ENCODE data around the gene PHLDB2. TPM values are rescaled to one million over a fixed set of nuclear protein-coding genes. Genes with fewer than 3 reads are reported as not detected.
"Not testable (repeated sequence)": the region's sequence is repeated elsewhere in the genome, so short reads cannot be mapped to it uniquely, and the experiment has no call there.

The PHLDB2 gene
- total RNA-seq = 127 TPM
- long read RNA-seq, partial matches to known transcripts = 6 of 13 reads
- long read RNA-seq, other reads (novel, unspliced or antisense) = 7 of 13 reads

GRCh38 chr3:111859061-111859973 lies at the start of gene PHLDB2:
Gene PHLDB2 (plus strand): TSS chr3:111859265. CDS start chr3:111884078, 24,813 bp downstream.
- DNase-seq (ENCODE audit: missing footprints) = peak; percentile 90
- peak; percentile 91 for ATAC-seq
- intact Hi-C loops (cut with DNase I) = loop anchor here (5.0 kb wide), 1 partner anchor 57 kb away; no protein-coding TSS in a partner anchor

GRCh38 chr3:111810909-111811308 lies 48.2 kb upstream of the PHLDB2 start:
- intact Hi-C loops (cut with DNase I) = no loop called here
- ATAC-seq (no peak), DNase-seq (ENCODE audit: missing footprints) (no peak)

- intact Hi-C loops (cut with DNase I) = no loop called here
- no peak for ATAC-seq
- no peak for DNase-seq (ENCODE audit: missing footprints)
Measured at GRCh38 chr3:111811811-111812210, 47.3 kb upstream of the PHLDB2 start.

- ATAC-seq = no peak
Measured at GRCh38 chr3:111812701-111813100, 46.4 kb upstream of the PHLDB2 start.

GRCh38 chr3:111813441-111813840 lies 45.6 kb upstream of the PHLDB2 start:
- ATAC-seq = no peak
- DNase-seq (ENCODE audit: missing footprints) = no peak
- intact Hi-C loops (cut with DNase I) = no loop called here

More at GRCh38 chr3:111812701-111813100, 46.4 kb upstream of the PHLDB2 start:
- no peak for DNase-seq (ENCODE audit: missing footprints)
- intact Hi-C loops (cut with DNase I) = no loop called here

GRCh38 chr3:111813979-111814378 lies 45.1 kb upstream of the PHLDB2 start:
- intact Hi-C loops (cut with DNase I) = no loop called here
- DNase-seq (ENCODE audit: missing footprints) = no peak
- ATAC-seq = no peak

- intact Hi-C loops (cut with DNase I); ATAC-seq; DNase-seq (ENCODE audit: missing footprints): not testable (repeated sequence)
Measured at GRCh38 chr3:111816771-111817170, 42.3 kb upstream of the PHLDB2 start.

GRCh38 chr3:111819927-111820326 lies 39.1 kb upstream of the PHLDB2 start:
- ATAC-seq = no peak
- no peak for DNase-seq (ENCODE audit: missing footprints)
- intact Hi-C loops (cut with DNase I) = loop anchor here (2.0 to 5.0 kb wide), 2 partner anchors 42 to 81 kb away; no protein-coding TSS in a partner anchor

- intact Hi-C loops (cut with DNase I) = loop anchor here (2.0 to 5.0 kb wide), 2 partner anchors 42 to 82 kb away; no protein-coding TSS in a partner anchor
- ATAC-seq (peak; percentile 89), DNase-seq (ENCODE audit: missing footprints) (no peak)
Measured at GRCh38 chr3:111820651-111821050, 38.4 kb upstream of the PHLDB2 start.

- intact Hi-C loops (cut with DNase I) = loop anchor here (2.0 to 5.0 kb wide), 2 partner anchors 40 to 83 kb away; no protein-coding TSS in a partner anchor
- ATAC-seq = no peak
- no peak for DNase-seq (ENCODE audit: missing footprints)
Measured at GRCh38 chr3:111821891-111822290, 37.2 kb upstream of the PHLDB2 start.

GRCh38 chr3:111822804-111823203 lies 36.3 kb upstream of the PHLDB2 start:
- DNase-seq (ENCODE audit: missing footprints) (no peak), ATAC-seq (no peak)
- intact Hi-C loops (cut with DNase I) = loop anchor here (5.0 kb wide), 1 partner anchor 39 kb away; no protein-coding TSS in a partner anchor

- intact Hi-C loops (cut with DNase I) = loop anchor here (5.0 kb wide), 1 partner anchor 39 kb away; no protein-coding TSS in a partner anchor
- no peak for DNase-seq (ENCODE audit: missing footprints)
- no peak for ATAC-seq
Measured at GRCh38 chr3:111823341-111823855, 35.7 kb upstream of the PHLDB2 start.

GRCh38 chr3:111824351-111824750 lies 34.7 kb upstream of the PHLDB2 start:
- intact Hi-C loops (cut with DNase I) = loop anchor here (5.0 kb wide), 1 partner anchor 38 kb away; no protein-coding TSS in a partner anchor
- DNase-seq (ENCODE audit: missing footprints) = no peak
- ATAC-seq = no peak

GRCh38 chr3:111827871-111828270 lies 31.2 kb upstream of the PHLDB2 start:
- DNase-seq (ENCODE audit: missing footprints) (no peak), ATAC-seq (no peak)
- intact Hi-C loops (cut with DNase I) = no loop called here

- DNase-seq (ENCODE audit: missing footprints) = no peak
- no peak for ATAC-seq
- intact Hi-C loops (cut with DNase I) = no loop called here
Measured at GRCh38 chr3:111828530-111828929, 30.5 kb upstream of the PHLDB2 start.

- ATAC-seq = no peak
- intact Hi-C loops (cut with DNase I) = no loop called here
Measured at GRCh38 chr3:111829023-111829422, 30.0 kb upstream of the PHLDB2 start.

GRCh38 chr3:111831840-111832239 lies 27.2 kb upstream of the PHLDB2 start:
- intact Hi-C loops (cut with DNase I) = no loop called here
- no peak for ATAC-seq
- no peak for DNase-seq (ENCODE audit: missing footprints)

More at GRCh38 chr3:111829023-111829422, 30.0 kb upstream of the PHLDB2 start:
- no peak for DNase-seq (ENCODE audit: missing footprints)

- intact Hi-C loops (cut with DNase I) = no loop called here
- ATAC-seq (no peak), DNase-seq (ENCODE audit: missing footprints) (no peak)
Measured at GRCh38 chr3:111837112-111837511, 22.0 kb upstream of the PHLDB2 start.

GRCh38 chr3:111838133-111838532 lies 20.9 kb upstream of the PHLDB2 start:
- intact Hi-C loops (cut with DNase I) = no loop called here
- ATAC-seq = no peak
- DNase-seq (ENCODE audit: missing footprints) = no peak
